Trophoblast cell (in vitro differentiated cells and primary cell): ENCODE results near the gene RAB9B.

Experiments used
- DNase-seq, 2 donors: peaks; one replicate each; pipeline ENCODE4 v3.0.0-alpha.2; 2016
- H2AFZ ChIP-seq: 2 replicates; pipeline ENCODE4 v1.6.1; 2013; ENCODE audit warnings: low read length, moderate library complexity, mild to moderate bottlenecking; ENCODE audit not compliant: insufficient read depth, poor library complexity
- H2AK5ac ChIP-seq: 2 replicates; pipeline ENCODE4 v1.6.1; 2013; ENCODE audit warnings: mild to moderate bottlenecking, low read length
- H2BK120ac ChIP-seq: 2 replicates; pipeline ENCODE4 v1.6.1; 2013; ENCODE audit warnings: low read length, mild to moderate bottlenecking, moderate library complexity; ENCODE audit not compliant: insufficient read depth, poor library complexity
- H2BK12ac ChIP-seq: 2 replicates; pipeline ENCODE4 v1.6.1; 2013; ENCODE audit warnings: mild to moderate bottlenecking, low read length, moderate library complexity
- H2BK5ac ChIP-seq: 2 replicates; pipeline ENCODE4 v1.6.1; 2013; ENCODE audit warnings: low read length, low read depth, moderate library complexity, mild to moderate bottlenecking; ENCODE audit not compliant: poor library complexity
- H3K14ac ChIP-seq: 2 replicates; pipeline ENCODE4 v1.6.1; 2013; ENCODE audit warnings: mild to moderate bottlenecking, low read length
- H3K18ac ChIP-seq: 2 replicates; pipeline ENCODE4 v1.6.1; 2013; ENCODE audit warnings: mild to moderate bottlenecking, low read length
- H3K23ac ChIP-seq: 2 replicates; pipeline ENCODE4 v1.6.1; 2013; ENCODE audit warnings: low read length
- H3K27ac ChIP-seq: 2 replicates; pipeline ENCODE4 v1.5.1; 2013; ENCODE audit warnings: low read depth, mild to moderate bottlenecking, inconsistent platforms, low read length, moderate library complexity
- H3K27me3 ChIP-seq: 2 replicates; pipeline ENCODE4 v1.6.1; 2013; ENCODE audit warnings: inconsistent platforms, mild to moderate bottlenecking, low read length, moderate library complexity; ENCODE audit not compliant: insufficient read depth
- H3K36me3 ChIP-seq, 2 experiments: 1 replicate in 1 of 2; 2 replicates in 1 of 2; pipeline ENCODE4 v1.6.1; 2013; ENCODE audit warnings: low read length in 2 of 2, mild to moderate bottlenecking in 2 of 2, moderate library complexity in 1 of 2; ENCODE audit not compliant: insufficient read depth in 2 of 2, control insufficient read depth in 1 of 2
- H3K4ac ChIP-seq: 2 replicates; pipeline ENCODE4 v1.6.1; 2013; ENCODE audit warnings: low read depth, mild to moderate bottlenecking, low read length, moderate library complexity
- H3K4me1 ChIP-seq, 2 experiments: 1 replicate in 1 of 2; 2 replicates in 1 of 2; pipeline ENCODE4 v1.6.1; 2013; ENCODE audit warnings: low read length in 2 of 2, mild to moderate bottlenecking in 2 of 2, moderate library complexity in 1 of 2; ENCODE audit not compliant: insufficient read depth in 2 of 2, control insufficient read depth in 1 of 2
- H3K4me2 ChIP-seq: 2 replicates; pipeline ENCODE4 v1.6.1; 2013; ENCODE audit warnings: inconsistent platforms, mild to moderate bottlenecking, low read length, moderate library complexity
- H3K4me3 ChIP-seq: 2 replicates; pipeline ENCODE4 v1.5.1; 2013; ENCODE audit warnings: mild to moderate bottlenecking, low read depth, low read length, inconsistent platforms
- H3K79me1 ChIP-seq: one replicate; pipeline ENCODE4 v1.6.1; 2013; ENCODE audit warnings: low read length
- H3K79me2 ChIP-seq: 2 replicates; pipeline ENCODE4 v1.6.1; 2013; ENCODE audit warnings: low read length, mild to moderate bottlenecking; ENCODE audit not compliant: control insufficient read depth, insufficient read depth, poor library complexity
- H3K9ac ChIP-seq: 2 replicates; pipeline ENCODE4 v1.6.1; 2013; ENCODE audit warnings: mild to moderate bottlenecking, low read length
- H3K9me3 ChIP-seq: 2 replicates; pipeline ENCODE4 v1.6.1; 2013; ENCODE audit warnings: low read depth, mild to moderate bottlenecking, control low read depth, inconsistent platforms, low read length; ENCODE audit not compliant: insufficient read depth
- H4K12ac ChIP-seq: 2 replicates; pipeline ENCODE4 v1.6.1; 2013; ENCODE audit warnings: low read depth, mild to moderate bottlenecking, low read length, moderate library complexity
- H4K8ac ChIP-seq: 2 replicates; pipeline ENCODE4 v1.6.1; 2013; ENCODE audit warnings: low read depth, mild to moderate bottlenecking, low read length, moderate library complexity
- H4K91ac ChIP-seq: one replicate; pipeline ENCODE4 v1.6.1; 2013; ENCODE audit warnings: low read depth, mild to moderate bottlenecking, low read length, moderate library complexity
- WGBS: extraction: QIAGEN DNeasy Blood & Tissue Kit; methylation state at CpG from one replicate; pipeline ENCODE4 v1.1.7; 2013; ENCODE audit warnings: missing lambda C conversion rate; ENCODE audit not compliant: insufficient read length, insufficient coverage; ENCODE audit errors: extremely low coverage; 5-methylcytosine and 5-hydroxymethylcytosine counted together

Gene RAB9B

DNA sequence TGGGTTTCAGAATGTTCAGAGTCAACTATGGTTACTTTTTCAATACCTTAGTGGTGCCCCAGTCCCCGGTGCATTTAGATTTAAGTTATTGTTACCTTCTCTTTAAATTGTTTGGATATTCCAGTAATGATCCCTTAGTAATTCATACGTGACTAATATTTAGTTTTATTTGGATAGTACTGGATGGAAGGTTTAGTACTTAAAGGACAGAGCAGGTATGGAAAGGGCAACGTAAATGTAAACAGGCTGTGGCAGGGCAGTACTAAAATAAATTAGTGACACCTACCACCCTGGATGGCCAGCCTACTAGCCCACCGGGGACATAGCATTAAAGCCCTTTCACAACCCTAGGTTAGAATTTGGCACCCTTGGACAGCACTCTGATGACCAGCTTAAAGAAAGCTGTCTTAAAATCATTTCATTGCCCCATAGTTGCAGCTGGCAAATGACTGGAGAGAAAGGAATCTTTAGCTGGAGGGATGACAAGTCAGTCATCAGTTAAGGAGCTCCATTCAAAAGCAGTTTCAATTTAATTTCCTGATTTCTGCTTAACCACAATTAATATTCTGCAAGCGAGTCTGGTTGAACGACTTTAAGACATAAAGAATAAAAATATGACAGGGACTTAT lies 39.0 kb downstream of the RAB9B start:
- Histone ChIP-seq H3K23ac (no peak overlapping the region), H3K4ac (no peak overlapping the region), H3K9ac (no peak overlapping the region), H3K79me2 (no peaks in the 10 kb centered on the region), H3K27me3 (no peaks in the 10 kb centered on the region), H3K18ac (no peak overlapping the region), H2BK120ac (no peak overlapping the region), H4K91ac (no peak overlapping the region), H3K4me1 (no peaks in the 10 kb centered on the region), H3K27ac (no peak overlapping the region), H3K9me3 (no peaks in the 10 kb centered on the region), H3K4me2 (no peak overlapping the region), H3K79me1 (no peaks in the 10 kb centered on the region), H2AK5ac (no peak overlapping the region), H3K4me3 (no peak overlapping the region), H2AFZ (no peak overlapping the region), H2BK5ac (no peak overlapping the region), H3K36me3 (no peaks in the 10 kb centered on the region), H3K14ac (no peak overlapping the region), H4K12ac (no peak overlapping the region), H2BK12ac (no peak overlapping the region), H4K8ac (no peak overlapping the region)
- no CpG with 5 or more reads among the region's 6 CpGs for WGBS
- peak; percentile 30 to 73 for DNase-seq

- Histone ChIP-seq H3K4ac (no peak overlapping the region), H3K4me3 (no peak overlapping the region), H3K23ac (no peak overlapping the region), H3K9ac (no peak overlapping the region), H2AK5ac (no peak overlapping the region), H4K8ac (no peak overlapping the region), H3K4me1 (no peaks in the 10 kb centered on the region), H3K36me3 (no peaks in the 10 kb centered on the region), H4K91ac (no peak overlapping the region), H2BK5ac (no peak overlapping the region), H3K4me2 (no peak overlapping the region), H2BK12ac (no peak overlapping the region), H3K9me3 (no peaks in the 10 kb centered on the region), H3K27ac (no peak overlapping the region), H3K79me2 (no peaks in the 10 kb centered on the region), H3K18ac (no peak overlapping the region), H3K14ac (no peak overlapping the region), H3K27me3 (no peaks in the 10 kb centered on the region), H2BK120ac (no peak overlapping the region), H4K12ac (no peak overlapping the region), H3K79me1 (no peaks in the 10 kb centered on the region), H2AFZ (no peak overlapping the region)
- peak in 1 of 2 donors; percentile 66 for DNase-seq
- WGBS, result no CpG with 5 or more reads among the region's 2 CpGs
These were observed 40.1 kb downstream of the RAB9B start for GRCh38 chrX:103791826-103792485.

DNA sequence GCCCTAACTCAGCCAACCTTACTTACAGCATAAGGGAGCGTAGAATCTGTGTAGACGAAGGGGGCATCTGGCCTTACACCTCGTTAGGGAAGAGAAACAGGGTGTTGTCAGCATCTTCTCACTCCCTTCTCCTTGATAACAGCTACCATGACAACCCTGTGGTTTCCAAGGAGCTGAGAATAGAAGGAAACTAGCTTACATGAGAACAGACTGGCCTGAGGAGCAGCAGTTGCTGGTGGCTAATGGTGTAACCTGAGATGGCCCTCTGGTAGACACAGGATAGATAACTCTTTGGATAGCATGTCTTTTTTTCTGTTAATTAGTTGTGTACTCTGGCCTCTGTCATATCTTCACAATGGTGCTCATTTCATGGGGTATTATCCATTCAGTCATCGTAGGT lies 40.8 kb downstream of the RAB9B start:
- H3K27me3 ChIP-seq, result no peaks in the 10 kb centered on the region
- H3K4me3 ChIP-seq, result no peak overlapping the region
- no peak overlapping the region for H2BK5ac ChIP-seq
- H3K4me2 ChIP-seq, result no peak overlapping the region
- H4K91ac ChIP-seq, result no peak overlapping the region
- no peak overlapping the region for H2AFZ ChIP-seq
- no peak overlapping the region for H2BK120ac ChIP-seq
- H3K9me3 ChIP-seq, result no peaks in the 10 kb centered on the region
- no peak overlapping the region for H3K23ac ChIP-seq
- H3K18ac ChIP-seq, result no peak overlapping the region
- H4K8ac ChIP-seq, result no peak overlapping the region
- H3K79me2 ChIP-seq, result no peaks in the 10 kb centered on the region
- DNase-seq, result peak in 1 of 2 donors; percentile 2
- no peaks in the 10 kb centered on the region for H3K79me1 ChIP-seq
- H3K4me1 ChIP-seq, result no peaks in the 10 kb centered on the region
- no peak overlapping the region for H3K4ac ChIP-seq
- H3K14ac ChIP-seq, result no peak overlapping the region
- H3K9ac ChIP-seq, result no peak overlapping the region
- WGBS, result no CpG with 5 or more reads among the region's 4 CpGs
- no peak overlapping the region for H3K27ac ChIP-seq
- no peak overlapping the region for H2BK12ac ChIP-seq
- H2AK5ac ChIP-seq, result no peak overlapping the region
- no peak overlapping the region for H4K12ac ChIP-seq
- H3K36me3 ChIP-seq, result no peaks in the 10 kb centered on the region

GRCh38 chrX:103789004-103789403 lies 43.1 kb downstream of the RAB9B start:
- Histone ChIP-seq H2BK120ac (no peak overlapping the region), H4K12ac (no peak overlapping the region), H3K9me3 (no peaks in the 10 kb centered on the region), H3K9ac (no peak overlapping the region), H3K4me3 (no peak overlapping the region), H3K18ac (no peak overlapping the region), H2BK5ac (no peak overlapping the region), H2AK5ac (no peak overlapping the region), H3K79me2 (no peaks in the 10 kb centered on the region), H3K23ac (no peak overlapping the region), H2AFZ (no peak overlapping the region), H3K36me3 (no peaks in the 10 kb centered on the region), H4K8ac (no peak overlapping the region), H2BK12ac (no peak overlapping the region), H4K91ac (no peak overlapping the region), H3K79me1 (no peaks in the 10 kb centered on the region), H3K27me3 (no peaks in the 10 kb centered on the region), H3K4me1 (no peaks in the 10 kb centered on the region), H3K4ac (no peak overlapping the region), H3K4me2 (no peak overlapping the region), H3K14ac (no peak overlapping the region), H3K27ac (no peak overlapping the region)
- no peak for DNase-seq
